ENCODE measurements around the gene LHFPL6. TPM values are rescaled to one million over a fixed set of nuclear protein-coding genes. Genes with fewer than 3 reads are reported as not detected.
A peak's percentile ranks its signal among the peaks of the same experiment; 100 is the strongest.

Gene LHFPL6
- total and polyA plus RNA-seq, 9 donors, result 45.0 to 76.3 (median 59.2) TPM

- WGBS (ENCODE audit: insufficient coverage), result 48% methylated on average over 3 of the region's 8 CpGs
- H3K27me3 ChIP-seq (ENCODE audit: control insufficient read depth, insufficient read depth, low read length), result no peaks in the 10 kb centered on the region
- H3K4me3 ChIP-seq (ENCODE audit: low read length), result no peak overlapping the region
- H3K9me3 ChIP-seq (replicated peaks; ENCODE audit: control insufficient read depth, low read depth, low read length), result no peaks in the 10 kb centered on the region
- no peak overlapping the region for H3K27ac ChIP-seq (ENCODE audit: low read length)
- no peaks in the 10 kb centered on the region for H3K36me3 ChIP-seq (ENCODE audit: control insufficient read depth, insufficient read depth, low read length)
- peaks cover 2% of the 10 kb centered on the region for H3K4me1 ChIP-seq (ENCODE audit: control insufficient read depth, insufficient read depth, low read length)
- DNase-seq, result peak; percentile 51
Measured at GRCh38 chr13:39538816-39539790, 63.9 kb downstream of the LHFPL6 start.

- 62% methylated on average over 4 of the region's 7 CpGs for WGBS (ENCODE audit: insufficient coverage)
- no peaks in the 10 kb centered on the region for H3K27me3 ChIP-seq (ENCODE audit: control insufficient read depth, insufficient read depth, low read length)
- H3K4me1 ChIP-seq (ENCODE audit: control insufficient read depth, insufficient read depth, low read length), result no peaks in the 10 kb centered on the region
- no peak overlapping the region for H3K27ac ChIP-seq (ENCODE audit: low read length)
- H3K36me3 ChIP-seq (ENCODE audit: control insufficient read depth, insufficient read depth, low read length), result no peaks in the 10 kb centered on the region
- no peak overlapping the region for H3K4me3 ChIP-seq (ENCODE audit: low read length)
- DNase-seq, result no peak
- no peaks in the 10 kb centered on the region for H3K9me3 ChIP-seq (replicated peaks; ENCODE audit: control insufficient read depth, low read depth, low read length)
Measured at GRCh38 chr13:39536906-39537305, 66.1 kb downstream of the LHFPL6 start.

- Histone ChIP-seq H3K4me1 (ENCODE audit: control insufficient read depth, insufficient read depth, low read length) (no peaks in the 10 kb centered on the region), H3K36me3 (ENCODE audit: control insufficient read depth, insufficient read depth, low read length) (no peaks in the 10 kb centered on the region), H3K4me3 (ENCODE audit: low read length) (no peak overlapping the region), H3K9me3 (replicated peaks; ENCODE audit: control insufficient read depth, low read depth, low read length) (no peaks in the 10 kb centered on the region), H3K27me3 (ENCODE audit: control insufficient read depth, insufficient read depth, low read length) (no peaks in the 10 kb centered on the region), H3K27ac (ENCODE audit: low read length) (no peak overlapping the region)
- no peak for DNase-seq
- 96% methylated on average over 5 of the region's 6 CpGs for WGBS (ENCODE audit: insufficient coverage)
Measured at GRCh38 chr13:39536274-39536673, 66.7 kb downstream of the LHFPL6 start.

- no peaks in the 10 kb centered on the region for H3K36me3 ChIP-seq (ENCODE audit: control insufficient read depth, insufficient read depth, low read length)
- H3K27ac ChIP-seq (ENCODE audit: low read length), result no peak overlapping the region
- WGBS (ENCODE audit: insufficient coverage), result no CpG with 5 or more reads among the region's 3 CpGs
- no peak for DNase-seq
- H3K27me3 ChIP-seq (ENCODE audit: control insufficient read depth, insufficient read depth, low read length), result no peaks in the 10 kb centered on the region
- peaks cover 3% of the 10 kb centered on the region for H3K4me1 ChIP-seq (ENCODE audit: control insufficient read depth, insufficient read depth, low read length)
- no peaks in the 10 kb centered on the region for H3K9me3 ChIP-seq (replicated peaks; ENCODE audit: control insufficient read depth, low read depth, low read length)
- no peak overlapping the region for H3K4me3 ChIP-seq (ENCODE audit: low read length)
Measured at GRCh38 chr13:39533651-39534150, 69.3 kb downstream of the LHFPL6 start.

- H3K4me1 ChIP-seq (ENCODE audit: control insufficient read depth, insufficient read depth, low read length), result peaks cover 10% of the 10 kb centered on the region
- no peak for DNase-seq
- no peaks in the 10 kb centered on the region for H3K36me3 ChIP-seq (ENCODE audit: control insufficient read depth, insufficient read depth, low read length)
- H3K9me3 ChIP-seq (replicated peaks; ENCODE audit: control insufficient read depth, low read depth, low read length), result no peaks in the 10 kb centered on the region
- H3K27me3 ChIP-seq (ENCODE audit: control insufficient read depth, insufficient read depth, low read length), result no peaks in the 10 kb centered on the region
- WGBS (ENCODE audit: insufficient coverage), result no CpG with 5 or more reads among the region's 6 CpGs
- H3K27ac ChIP-seq (ENCODE audit: low read length), result no peak overlapping the region
- no peak overlapping the region for H3K4me3 ChIP-seq (ENCODE audit: low read length)
Measured at GRCh38 chr13:39531646-39532045, 71.3 kb downstream of the LHFPL6 start.

- DNase-seq, result peak; percentile 66
- Histone ChIP-seq H3K4me3 (ENCODE audit: low read length) (no peak overlapping the region), H3K27me3 (ENCODE audit: control insufficient read depth, insufficient read depth, low read length) (no peaks in the 10 kb centered on the region), H3K27ac (ENCODE audit: low read length) (no peak overlapping the region), H3K9me3 (replicated peaks; ENCODE audit: control insufficient read depth, low read depth, low read length) (no peaks in the 10 kb centered on the region), H3K4me1 (ENCODE audit: control insufficient read depth, insufficient read depth, low read length) (peaks cover 10% of the 10 kb centered on the region), H3K36me3 (ENCODE audit: control insufficient read depth, insufficient read depth, low read length) (no peaks in the 10 kb centered on the region)
- WGBS (ENCODE audit: insufficient coverage), result no CpG with 5 or more reads among the region's 3 CpGs
Measured at GRCh38 chr13:39530916-39531315, 72.1 kb downstream of the LHFPL6 start.

- Histone ChIP-seq H3K4me3 (ENCODE audit: low read length) (no peak overlapping the region), H3K36me3 (ENCODE audit: control insufficient read depth, insufficient read depth, low read length) (no peaks in the 10 kb centered on the region), H3K4me1 (ENCODE audit: control insufficient read depth, insufficient read depth, low read length) (peaks cover 10% of the 10 kb centered on the region), H3K27me3 (ENCODE audit: control insufficient read depth, insufficient read depth, low read length) (no peaks in the 10 kb centered on the region), H3K27ac (ENCODE audit: low read length) (no peak overlapping the region), H3K9me3 (replicated peaks; ENCODE audit: control insufficient read depth, low read depth, low read length) (no peaks in the 10 kb centered on the region)
- DNase-seq, result peak; percentile 59
- WGBS (ENCODE audit: insufficient coverage), result 40% methylated on average over 1 of the region's 3 CpGs
Measured at GRCh38 chr13:39528661-39528980, 74.4 kb downstream of the LHFPL6 start.

GRCh38 chr13:39527961-39528660 lies 74.9 kb downstream of the LHFPL6 start:
- peaks cover 10% of the 10 kb centered on the region for H3K4me1 ChIP-seq (ENCODE audit: control insufficient read depth, insufficient read depth, low read length)
- 43% methylated on average over 2 of the region's 5 CpGs for WGBS (ENCODE audit: insufficient coverage)
- H3K27me3 ChIP-seq (ENCODE audit: control insufficient read depth, insufficient read depth, low read length), result no peaks in the 10 kb centered on the region
- H3K4me3 ChIP-seq (ENCODE audit: low read length), result no peak overlapping the region
- H3K36me3 ChIP-seq (ENCODE audit: control insufficient read depth, insufficient read depth, low read length), result no peaks in the 10 kb centered on the region
- H3K9me3 ChIP-seq (replicated peaks; ENCODE audit: control insufficient read depth, low read depth, low read length), result no peaks in the 10 kb centered on the region
- DNase-seq, result peak; percentile 49
- H3K27ac ChIP-seq (ENCODE audit: low read length), result no peak overlapping the region

GRCh38 chr13:39527301-39527700 lies 75.7 kb downstream of the LHFPL6 start:
- WGBS (ENCODE audit: insufficient coverage), result no CpG with 5 or more reads among the region's 3 CpGs
- Histone ChIP-seq H3K27ac (ENCODE audit: low read length) (no peak overlapping the region), H3K9me3 (replicated peaks; ENCODE audit: control insufficient read depth, low read depth, low read length) (no peaks in the 10 kb centered on the region), H3K4me1 (ENCODE audit: control insufficient read depth, insufficient read depth, low read length) (peaks cover 10% of the 10 kb centered on the region), H3K27me3 (ENCODE audit: control insufficient read depth, insufficient read depth, low read length) (no peaks in the 10 kb centered on the region), H3K36me3 (ENCODE audit: control insufficient read depth, insufficient read depth, low read length) (no peaks in the 10 kb centered on the region), H3K4me3 (ENCODE audit: low read length) (no peak overlapping the region)
- no peak for DNase-seq

GRCh38 chr13:39526499-39526898 lies 76.5 kb downstream of the LHFPL6 start:
- Histone ChIP-seq H3K36me3 (ENCODE audit: control insufficient read depth, insufficient read depth, low read length) (no peaks in the 10 kb centered on the region), H3K27me3 (ENCODE audit: control insufficient read depth, insufficient read depth, low read length) (no peaks in the 10 kb centered on the region), H3K27ac (ENCODE audit: low read length) (no peak overlapping the region), H3K9me3 (replicated peaks; ENCODE audit: control insufficient read depth, low read depth, low read length) (no peaks in the 10 kb centered on the region), H3K4me1 (ENCODE audit: control insufficient read depth, insufficient read depth, low read length) (peaks cover 10% of the 10 kb centered on the region), H3K4me3 (ENCODE audit: low read length) (no peak overlapping the region)
- no peak for DNase-seq
- WGBS (ENCODE audit: insufficient coverage), result 89% methylated on average over 8 of the region's 8 CpGs
